Measurements from ENCODE around the gene AKAP13. TPM values are rescaled to one million over a fixed set of nuclear protein-coding genes. Genes with fewer than 3 reads are reported as not detected.

Gene AKAP13
- total RNA-seq, 2 donors from 2014 or later = 87.3 to 106 TPM

DNA sequence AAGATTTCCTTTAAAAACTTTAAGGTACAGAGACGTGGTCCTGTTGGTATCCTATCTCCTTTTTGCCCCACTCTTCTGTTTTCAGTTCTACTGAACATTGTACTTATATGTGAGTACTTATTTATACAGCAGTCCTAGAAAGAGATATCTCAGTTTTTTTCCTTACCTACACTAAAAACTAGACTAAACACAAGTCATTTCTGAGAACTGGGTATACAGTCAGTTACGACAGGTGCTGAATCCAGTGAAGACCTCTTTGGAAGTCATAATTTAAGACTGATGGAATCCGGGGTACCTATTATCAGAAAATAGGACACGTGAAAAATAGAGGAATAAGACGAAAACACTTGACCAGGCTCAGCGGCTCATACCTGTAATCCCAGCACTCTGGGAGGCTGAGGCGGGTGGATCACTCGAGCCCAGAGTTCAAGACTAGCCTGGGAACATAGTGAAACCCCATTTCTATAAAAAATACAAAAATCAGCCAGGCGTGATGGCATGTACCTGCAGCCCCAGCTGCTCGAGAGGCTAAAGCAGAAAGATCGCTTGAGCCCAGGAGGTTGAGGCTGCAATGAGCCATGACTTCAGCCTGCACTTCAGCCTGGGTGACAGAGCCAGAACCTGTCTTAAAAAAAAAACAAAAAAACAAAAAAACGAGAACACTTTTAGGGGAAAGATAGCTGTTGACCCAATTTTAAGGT is 338.0 kb downstream of the AKAP13 start:
- Histone ChIP-seq H3K9me3 (no peaks in the 10 kb centered on the region), H3K27ac (no peak overlapping the region), H3K4me1 (no peaks in the 10 kb centered on the region), H3K27me3 (no peaks in the 10 kb centered on the region), H3K9ac (ENCODE audit: low read depth in 2 of 2, low read length in 2 of 2) (no peak overlapping the region), H3K36me3 (peaks cover 21% of the 10 kb centered on the region), H3K4me3 (no peak overlapping the region)
- intact Hi-C loops (cut with DNase I) = no loop called here
- TF ChIP-seq, protein P1, sequence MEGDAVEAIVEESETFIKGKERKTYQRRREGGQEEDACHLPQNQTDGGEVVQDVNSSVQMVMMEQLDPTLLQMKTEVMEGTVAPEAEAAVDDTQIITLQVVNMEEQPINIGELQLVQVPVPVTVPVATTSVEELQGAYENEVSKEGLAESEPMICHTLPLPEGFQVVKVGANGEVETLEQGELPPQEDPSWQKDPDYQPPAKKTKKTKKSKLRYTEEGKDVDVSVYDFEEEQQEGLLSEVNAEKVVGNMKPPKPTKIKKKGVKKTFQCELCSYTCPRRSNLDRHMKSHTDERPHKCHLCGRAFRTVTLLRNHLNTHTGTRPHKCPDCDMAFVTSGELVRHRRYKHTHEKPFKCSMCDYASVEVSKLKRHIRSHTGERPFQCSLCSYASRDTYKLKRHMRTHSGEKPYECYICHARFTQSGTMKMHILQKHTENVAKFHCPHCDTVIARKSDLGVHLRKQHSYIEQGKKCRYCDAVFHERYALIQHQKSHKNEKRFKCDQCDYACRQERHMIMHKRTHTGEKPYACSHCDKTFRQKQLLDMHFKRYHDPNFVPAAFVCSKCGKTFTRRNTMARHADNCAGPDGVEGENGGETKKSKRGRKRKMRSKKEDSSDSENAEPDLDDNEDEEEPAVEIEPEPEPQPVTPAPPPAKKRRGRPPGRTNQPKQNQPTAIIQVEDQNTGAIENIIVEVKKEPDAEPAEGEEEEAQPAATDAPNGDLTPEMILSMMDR (IDR thresholded peaks at IDR 0.05) = no peak
- no peak for DNase-seq

DNA sequence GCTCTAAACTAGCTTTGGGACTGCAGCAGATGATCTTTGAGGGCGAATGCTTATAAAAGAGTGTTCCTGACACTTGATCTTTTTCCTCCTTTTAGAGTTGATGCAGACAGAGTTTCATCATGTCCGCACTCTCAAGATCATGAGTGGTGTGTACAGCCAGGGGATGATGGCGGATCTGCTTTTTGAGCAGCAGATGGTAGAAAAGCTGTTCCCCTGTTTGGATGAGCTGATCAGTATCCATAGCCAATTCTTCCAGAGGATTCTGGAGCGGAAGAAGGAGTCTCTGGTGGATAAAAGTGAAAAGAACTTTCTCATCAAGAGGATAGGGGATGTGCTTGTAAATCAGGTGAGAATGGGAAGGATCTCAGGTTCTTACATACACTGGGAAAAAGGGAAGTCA is 338.6 kb downstream of the AKAP13 start:
- no peak for DNase-seq
- Histone ChIP-seq H3K9ac (ENCODE audit: low read depth in 2 of 2, low read length in 2 of 2) (no peak overlapping the region), H3K9me3 (no peaks in the 10 kb centered on the region), H3K27ac (no peak overlapping the region), H3K27me3 (no peaks in the 10 kb centered on the region), H3K4me3 (no peak overlapping the region), H3K4me1 (no peaks in the 10 kb centered on the region), H3K36me3 (peaks cover 21% of the 10 kb centered on the region)
- intact Hi-C loops (cut with DNase I) = no loop called here
- TF ChIP-seq, protein P1 (IDR thresholded peaks at IDR 0.05) = no peak

DNA sequence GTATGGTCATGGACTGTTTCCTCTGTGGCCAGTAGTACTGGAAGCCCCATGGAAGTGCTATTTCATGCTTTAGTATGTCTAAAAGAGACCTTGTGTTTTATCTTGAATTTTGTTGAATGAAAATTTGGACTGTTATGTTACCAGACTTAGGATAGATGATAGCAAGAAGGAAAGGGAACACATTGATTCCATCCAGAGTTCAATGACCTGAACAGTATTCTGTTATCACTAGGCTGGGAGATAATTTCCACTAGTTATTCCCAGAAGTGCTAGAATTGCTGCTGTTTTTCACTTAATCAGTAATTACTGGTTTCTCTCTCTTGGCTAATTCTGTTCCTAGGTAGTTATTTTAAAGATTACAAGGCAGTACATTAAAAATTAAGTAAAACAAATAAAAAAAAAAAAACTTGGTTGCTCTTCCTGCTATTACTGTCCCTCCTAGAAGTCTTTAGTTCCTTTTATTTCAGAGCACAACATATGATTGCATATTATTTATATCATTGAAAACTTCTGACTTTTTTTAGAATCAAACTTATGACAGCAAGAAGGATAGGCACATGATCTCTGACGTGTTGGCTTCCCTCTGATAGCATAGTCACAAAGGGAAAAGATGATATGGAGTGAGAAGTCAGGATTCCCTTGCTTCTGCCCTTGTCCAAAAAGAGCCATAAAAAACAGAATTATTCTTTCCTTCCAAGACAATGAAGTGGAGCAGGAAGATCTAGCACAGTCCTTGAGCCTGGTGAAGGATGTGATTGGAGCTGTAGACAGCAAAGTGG is 342.2 kb downstream of the AKAP13 start:
- H3K4me3 ChIP-seq = no peak overlapping the region
- no peaks in the 10 kb centered on the region for H3K9me3 ChIP-seq
- H3K4me1 ChIP-seq = no peaks in the 10 kb centered on the region
- intact Hi-C loops (cut with DNase I) = loop anchor here (10.0 kb wide), 1 partner anchor 228 kb away; no protein-coding TSS in a partner anchor
- DNase-seq = no peak
- TF ChIP-seq, protein P1 (IDR thresholded peaks at IDR 0.05) = no peak
- H3K9ac ChIP-seq (ENCODE audit: low read depth in 2 of 2, low read length in 2 of 2) = no peak overlapping the region
- no peaks in the 10 kb centered on the region for H3K27me3 ChIP-seq
- peaks cover 20% of the 10 kb centered on the region for H3K36me3 ChIP-seq
- no peak overlapping the region for H3K27ac ChIP-seq

DNA sequence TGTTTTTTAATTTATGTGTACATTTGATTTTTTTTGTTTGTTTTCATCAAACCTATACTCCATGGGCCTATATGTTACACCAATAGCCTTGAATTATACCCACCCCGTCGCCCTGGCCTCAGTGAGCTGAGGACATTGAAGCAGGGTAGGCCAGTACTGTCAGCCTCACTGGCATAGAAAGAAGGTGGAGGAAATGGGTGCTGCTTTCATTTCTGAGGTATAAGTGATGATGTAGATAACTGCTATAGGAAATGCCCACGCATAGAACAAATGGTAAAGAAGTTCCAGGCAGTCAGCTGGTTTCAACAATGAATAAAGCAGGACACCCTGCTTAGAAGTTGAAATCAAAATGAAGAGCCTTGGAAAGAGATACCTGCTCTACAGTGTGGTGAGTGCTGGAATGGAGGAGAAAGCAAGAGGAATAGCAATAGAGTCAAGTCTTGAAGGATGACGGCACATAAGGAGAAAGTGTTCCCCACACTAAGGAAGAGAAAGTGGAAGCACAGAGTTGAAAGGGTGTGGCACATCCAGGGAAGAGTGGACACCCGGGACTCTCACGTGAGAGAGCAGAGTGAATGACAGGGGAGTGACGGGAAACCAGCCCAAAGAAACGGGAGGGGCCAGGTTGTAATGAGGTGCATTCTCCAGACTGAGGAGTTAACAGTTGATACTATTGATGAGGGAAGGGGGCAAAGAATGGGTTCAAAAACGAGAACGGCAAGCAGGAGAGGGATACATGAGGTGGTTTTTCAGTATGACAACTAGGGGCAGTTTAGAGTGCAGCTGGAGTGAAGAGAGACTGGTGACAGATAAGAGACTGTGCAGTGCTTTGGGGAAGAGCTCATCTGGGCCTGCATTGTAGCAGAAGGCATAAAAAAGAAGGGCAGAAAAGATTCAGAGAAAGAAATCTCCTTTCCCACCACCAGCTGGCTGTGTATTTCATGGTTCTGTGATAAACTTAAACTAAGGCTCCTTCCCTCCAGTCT is 343.9 kb downstream of the AKAP13 start:
- Histone ChIP-seq H3K9ac (ENCODE audit: low read depth in 2 of 2, low read length in 2 of 2) (peak overlapping the region in 1 of 2 donors; percentile 26), H3K4me3 (no peak overlapping the region), H3K27ac (peak overlapping the region; percentile 16), H3K9me3 (no peaks in the 10 kb centered on the region), H3K4me1 (no peaks in the 10 kb centered on the region), H3K36me3 (peaks cover 13% of the 10 kb centered on the region), H3K27me3 (no peaks in the 10 kb centered on the region)
- TF ChIP-seq, protein P1 (IDR thresholded peaks at IDR 0.05) = no peak
- intact Hi-C loops (cut with DNase I) = loop anchor here (10.0 kb wide), 1 partner anchor 229 kb away; no protein-coding TSS in a partner anchor
- no peak for DNase-seq

DNA sequence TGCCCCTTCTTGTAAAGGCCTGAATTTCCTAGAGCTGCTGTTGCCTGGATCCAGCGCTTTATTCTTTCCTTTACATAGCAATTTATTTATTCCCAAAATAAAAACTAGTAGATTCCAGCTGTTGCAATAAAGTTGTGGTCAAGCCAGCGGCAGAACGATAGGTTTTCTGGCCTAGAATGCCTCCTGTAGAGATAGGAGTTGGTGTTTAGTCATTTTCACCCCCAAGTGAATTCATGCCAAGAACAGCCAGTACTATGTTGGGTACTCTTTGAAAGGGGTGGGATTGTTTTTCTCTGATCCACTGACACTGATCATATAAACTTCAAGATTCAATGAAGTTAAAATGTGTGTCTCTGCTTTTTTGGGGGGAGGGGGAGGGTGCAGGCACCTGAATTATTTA is 344.6 kb downstream of the AKAP13 start:
- DNase-seq = no peak
- peak overlapping the region; percentile 16 for H3K27ac ChIP-seq
- H3K9ac ChIP-seq (ENCODE audit: low read depth in 2 of 2, low read length in 2 of 2) = no peak overlapping the region
- intact Hi-C loops (cut with DNase I) = loop anchor here (10.0 kb wide), 1 partner anchor 230 kb away; no protein-coding TSS in a partner anchor
- H3K4me3 ChIP-seq = no peak overlapping the region
- H3K4me1 ChIP-seq = no peaks in the 10 kb centered on the region
- H3K9me3 ChIP-seq = no peaks in the 10 kb centered on the region
- TF ChIP-seq, protein P1 (IDR thresholded peaks at IDR 0.05) = no peak
- no peaks in the 10 kb centered on the region for H3K27me3 ChIP-seq
- peaks cover 10% of the 10 kb centered on the region for H3K36me3 ChIP-seq
